HEK293T (cell line): Measurements from ENCODE around the gene PROK2.

Experiments
- L3MBTL2 ChIP-seq: fragments of 450-650 bp; conservative IDR thresholded peaks from 2 replicates; pipeline ENCODE4 v1.6.1; 2016; ENCODE audit warnings: mild to moderate bottlenecking
- SUZ12 ChIP-seq: fragments of 450-650 bp; IDR thresholded peaks from 2 replicates; pipeline ENCODE4 v1.6.1; 2016; ENCODE audit warnings: mild to moderate bottlenecking

DNA sequence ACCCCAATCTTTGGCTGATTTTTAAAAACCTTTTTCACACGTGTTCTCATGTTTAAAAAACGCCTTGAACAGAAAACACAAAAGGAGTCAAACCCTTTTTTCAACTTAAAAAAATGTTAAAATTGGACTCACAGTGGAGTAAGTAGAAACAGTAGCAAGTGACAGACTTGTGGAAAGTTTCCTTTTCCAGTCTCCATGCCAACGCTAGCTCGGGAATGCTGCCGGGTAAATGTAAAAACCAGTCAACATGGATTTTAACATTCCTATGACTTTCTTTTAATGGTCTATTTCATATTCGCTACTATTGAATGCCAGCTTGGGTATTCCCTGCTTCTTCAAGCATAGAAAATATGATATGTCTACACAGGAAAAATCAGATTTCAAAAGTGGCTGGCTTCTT lies 1.6 kb upstream of the PROK2 start:
- TF ChIP-seq SUZ12: no peak
- TF ChIP-seq L3MBTL2: no peak
